ENCODE measurements around the gene BCO1. TPM values are rescaled to one million over a fixed set of nuclear protein-coding genes. Genes with fewer than 3 reads are reported as not detected.
A peak's percentile ranks its signal among the peaks of the same experiment; 100 is the strongest.

The BCO1 gene, protein sequence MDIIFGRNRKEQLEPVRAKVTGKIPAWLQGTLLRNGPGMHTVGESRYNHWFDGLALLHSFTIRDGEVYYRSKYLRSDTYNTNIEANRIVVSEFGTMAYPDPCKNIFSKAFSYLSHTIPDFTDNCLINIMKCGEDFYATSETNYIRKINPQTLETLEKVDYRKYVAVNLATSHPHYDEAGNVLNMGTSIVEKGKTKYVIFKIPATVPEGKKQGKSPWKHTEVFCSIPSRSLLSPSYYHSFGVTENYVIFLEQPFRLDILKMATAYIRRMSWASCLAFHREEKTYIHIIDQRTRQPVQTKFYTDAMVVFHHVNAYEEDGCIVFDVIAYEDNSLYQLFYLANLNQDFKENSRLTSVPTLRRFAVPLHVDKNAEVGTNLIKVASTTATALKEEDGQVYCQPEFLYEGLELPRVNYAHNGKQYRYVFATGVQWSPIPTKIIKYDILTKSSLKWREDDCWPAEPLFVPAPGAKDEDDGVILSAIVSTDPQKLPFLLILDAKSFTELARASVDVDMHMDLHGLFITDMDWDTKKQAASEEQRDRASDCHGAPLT
- not detected in 2 replicates for total RNA-seq (2014; rRNA removed; shearing (Covaris generic); ENCODE audit: low replicate concordance)

DNA sequence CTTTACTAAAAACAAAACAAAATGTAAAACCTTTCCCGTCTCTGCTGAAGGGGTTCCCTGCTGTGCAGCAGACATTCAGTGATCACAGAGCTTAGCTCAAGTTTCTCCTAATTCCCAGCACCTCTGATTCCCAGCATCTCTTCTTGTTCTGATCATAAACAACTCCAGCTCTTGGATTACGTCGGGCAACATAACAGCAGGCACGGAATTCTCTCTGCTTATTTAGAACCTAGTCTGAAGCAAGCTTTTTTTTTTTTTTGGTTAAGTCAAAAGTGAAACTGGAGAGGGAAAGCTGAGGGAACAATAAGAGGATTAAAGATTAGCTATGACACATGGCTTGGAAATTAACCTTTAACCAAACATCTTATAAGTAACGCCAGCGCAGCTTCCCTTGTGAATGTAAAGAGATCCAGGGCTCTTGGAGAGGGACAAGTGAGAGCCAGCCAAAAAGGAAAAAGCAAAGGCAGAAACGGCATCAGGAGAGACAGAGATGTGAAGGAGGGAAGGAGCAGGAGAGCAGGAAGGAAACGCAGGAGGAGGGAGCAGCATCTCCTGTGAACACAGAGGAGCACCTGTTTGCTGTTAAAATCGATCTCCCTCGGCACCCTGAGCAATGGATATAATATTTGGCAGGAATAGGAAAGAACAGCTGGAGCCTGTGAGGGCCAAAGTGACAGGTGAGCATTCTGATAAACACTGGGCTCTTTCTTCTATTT, at the start of gene BCO1:
TSS of gene BCO1 (plus strand) at position 394 of the 716 bp plus-strand sequence. CDS start at position 614, 220 bp downstream.
- DNase-seq, result peak; percentile 45
- no peak within 1 kb of the TSS for H3K4me3 ChIP-seq
- H3K27me3 ChIP-seq, result no peaks in the 10 kb centered on the region
- no peaks in the 10 kb centered on the region for H3K36me3 ChIP-seq
- H3K9me3 ChIP-seq, result no peaks in the 10 kb centered on the region

- no peaks in the 10 kb centered on the region for H3K9me3 ChIP-seq
- DNase-seq, result peak; percentile 52
- H3K27me3 ChIP-seq, result no peaks in the 10 kb centered on the region
- no peak overlapping the region for H3K4me3 ChIP-seq
- H3K36me3 ChIP-seq, result no peaks in the 10 kb centered on the region
Observed at GRCh38 chr16:81189100-81189664, 49.3 kb upstream of the BCO1 start.

GRCh38 chr16:81190667-81191066, 47.8 kb upstream of the BCO1 start:
- DNase-seq, result no peak
- H3K4me3 ChIP-seq, result no peak overlapping the region
- no peaks in the 10 kb centered on the region for H3K9me3 ChIP-seq
- H3K36me3 ChIP-seq, result no peaks in the 10 kb centered on the region
- no peaks in the 10 kb centered on the region for H3K27me3 ChIP-seq

DNA sequence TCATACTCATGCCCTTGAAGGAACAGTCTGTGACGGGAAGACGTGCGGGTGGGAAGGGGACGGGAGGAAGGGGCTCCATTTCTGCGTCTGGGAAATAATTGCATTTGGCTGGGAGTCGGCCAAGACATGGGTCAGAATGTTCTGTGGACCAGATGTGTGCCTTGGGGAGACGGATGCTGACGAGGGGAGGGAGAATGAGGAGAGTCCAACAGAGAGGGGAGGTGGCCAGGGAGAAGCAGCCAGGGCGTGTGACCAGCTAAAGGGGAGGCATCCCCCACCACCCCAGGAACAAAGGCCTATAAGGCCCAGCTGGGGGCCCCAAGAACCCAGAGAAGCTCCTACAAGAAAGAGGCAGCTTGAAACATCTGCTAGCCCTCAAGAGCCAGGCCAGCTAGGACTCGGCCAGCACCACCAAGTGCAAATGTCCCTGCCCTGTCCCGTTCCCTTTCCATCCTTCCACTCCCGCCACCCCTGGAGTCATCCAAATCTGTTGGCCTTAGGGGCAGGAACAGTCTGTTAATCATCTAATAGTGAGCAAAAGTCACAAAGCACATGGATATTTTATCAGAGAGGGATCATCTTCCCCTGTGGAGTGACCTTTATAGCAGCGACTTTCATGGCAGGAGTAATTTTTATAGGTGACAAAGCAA, 42.5 kb upstream of the BCO1 start:
- Histone ChIP-seq H3K27me3 (no peaks in the 10 kb centered on the region), H3K4me3 (no peak overlapping the region), H3K36me3 (no peaks in the 10 kb centered on the region), H3K9me3 (no peaks in the 10 kb centered on the region)
- no peak for DNase-seq

- no peak for DNase-seq
- Histone ChIP-seq H3K9me3 (no peaks in the 10 kb centered on the region), H3K27me3 (no peaks in the 10 kb centered on the region), H3K4me3 (no peak overlapping the region), H3K36me3 (no peaks in the 10 kb centered on the region)
Observed at GRCh38 chr16:81198635-81199034, 39.9 kb upstream of the BCO1 start.

DNA sequence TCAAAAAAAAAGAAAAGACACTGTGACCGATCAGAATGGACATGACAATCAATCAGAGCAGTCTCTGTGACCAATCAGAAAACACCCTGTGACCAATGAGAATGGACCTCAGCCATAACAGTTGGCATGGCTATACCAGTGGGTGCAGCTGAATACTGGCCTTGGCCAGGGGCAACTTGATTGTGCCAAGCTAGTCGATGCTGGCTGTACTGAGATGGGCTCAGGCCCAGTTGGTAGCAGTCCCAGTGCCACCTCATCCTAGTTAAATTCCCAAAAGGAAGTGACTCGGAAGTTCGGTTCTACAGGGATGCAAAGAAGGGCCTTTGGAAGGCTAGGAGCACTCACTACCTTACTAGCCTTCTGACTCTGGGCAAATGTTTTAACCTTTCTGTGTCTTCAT, 37.2 kb upstream of the BCO1 start:
- Histone ChIP-seq H3K36me3 (no peaks in the 10 kb centered on the region), H3K9me3 (no peaks in the 10 kb centered on the region), H3K27me3 (no peaks in the 10 kb centered on the region), H3K4me3 (no peak overlapping the region)
- DNase-seq, result peak; percentile 80

DNA sequence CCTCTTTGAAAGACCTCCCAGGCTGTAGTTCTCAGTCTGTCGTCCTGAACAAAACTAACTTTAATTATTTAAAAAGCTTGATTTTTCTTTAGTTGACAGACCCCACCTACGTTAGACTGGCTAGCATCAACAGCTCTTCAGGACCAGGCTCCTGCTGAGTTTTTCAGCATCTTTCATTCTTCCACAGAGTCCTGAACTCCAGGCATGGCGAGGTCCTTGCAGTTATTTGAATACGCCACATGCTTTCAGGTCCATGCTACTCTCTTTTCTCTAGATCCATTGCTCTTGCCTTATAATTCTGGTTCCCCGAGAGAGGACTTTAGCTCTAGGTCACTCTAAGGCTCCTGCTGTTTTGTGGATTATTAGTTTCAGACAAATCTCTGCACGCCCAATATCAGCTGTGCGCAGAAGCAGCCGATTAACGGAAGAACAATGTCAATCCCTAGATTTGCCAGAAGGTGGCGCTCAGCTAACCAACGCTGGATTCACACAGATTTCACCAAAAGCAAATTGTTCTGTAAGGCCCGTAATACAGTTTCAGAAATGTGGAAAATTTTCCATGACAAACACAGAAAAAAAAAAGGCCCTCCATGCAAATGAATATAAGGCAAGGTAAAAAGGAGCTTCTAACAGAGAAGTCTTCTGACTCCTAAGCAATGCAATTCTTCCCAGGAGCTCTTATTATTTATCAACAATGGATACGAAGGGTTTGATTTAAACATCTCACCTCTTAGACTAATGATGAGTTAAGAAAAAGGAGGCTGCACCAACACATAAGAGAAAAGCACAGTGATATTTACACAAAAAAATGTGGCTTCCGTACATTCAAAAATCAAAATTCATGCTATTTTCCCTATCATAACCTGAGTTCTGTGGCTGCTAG, 33.5 kb upstream of the BCO1 start:
- H3K27me3 ChIP-seq, result no peaks in the 10 kb centered on the region
- DNase-seq, result peak; percentile 5
- no peak overlapping the region for H3K4me3 ChIP-seq
- H3K36me3 ChIP-seq, result no peaks in the 10 kb centered on the region
- H3K9me3 ChIP-seq, result no peaks in the 10 kb centered on the region

- no peak for DNase-seq
- no peak overlapping the region for H3K4me3 ChIP-seq
- no peaks in the 10 kb centered on the region for H3K9me3 ChIP-seq
- no peaks in the 10 kb centered on the region for H3K36me3 ChIP-seq
- H3K27me3 ChIP-seq, result no peaks in the 10 kb centered on the region
Observed at GRCh38 chr16:81207076-81207475, 31.4 kb upstream of the BCO1 start.

- Histone ChIP-seq H3K4me3 (no peak overlapping the region), H3K27me3 (no peaks in the 10 kb centered on the region), H3K9me3 (no peaks in the 10 kb centered on the region), H3K36me3 (no peaks in the 10 kb centered on the region)
- DNase-seq, result no peak
Observed at GRCh38 chr16:81210807-81211206, 27.7 kb upstream of the BCO1 start.

DNA sequence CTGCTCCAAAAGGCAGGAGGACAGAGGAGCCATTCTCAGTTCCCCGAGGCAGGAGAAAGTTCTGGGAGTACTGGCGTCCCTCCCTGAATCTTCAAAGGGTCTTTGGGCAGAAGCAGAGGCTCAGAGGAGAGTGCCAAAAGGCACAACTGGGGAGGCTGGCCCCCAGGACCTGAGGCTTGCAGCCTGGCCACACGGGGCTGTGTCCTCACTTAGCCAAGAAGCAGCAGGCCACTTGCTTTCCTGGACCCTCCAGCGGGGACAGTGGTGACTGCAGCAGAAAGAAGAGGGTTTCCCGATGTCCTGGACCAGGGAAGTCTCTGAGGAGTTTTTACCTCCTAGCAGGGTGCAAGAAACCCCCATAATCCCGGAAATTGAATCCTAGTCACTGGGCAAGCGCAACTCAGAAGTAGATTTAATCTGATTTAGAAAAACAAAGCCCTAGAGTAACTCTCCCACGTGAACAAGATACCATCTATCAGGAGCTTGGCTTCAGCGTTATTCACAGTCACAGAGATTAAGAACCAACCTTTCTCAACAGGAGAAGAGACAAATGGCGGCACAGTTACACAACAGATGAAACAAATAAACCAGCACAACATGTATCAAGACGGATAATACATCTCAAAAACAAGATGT, 25.5 kb upstream of the BCO1 start:
- DNase-seq, result no peak
- no peaks in the 10 kb centered on the region for H3K9me3 ChIP-seq
- H3K36me3 ChIP-seq, result no peaks in the 10 kb centered on the region

GRCh38 chr16:81214745-81215166, 23.7 kb upstream of the BCO1 start:
- no peaks in the 10 kb centered on the region for H3K36me3 ChIP-seq
- H3K4me3 ChIP-seq, result no peak overlapping the region
- no peak for DNase-seq
- H3K27me3 ChIP-seq, result no peaks in the 10 kb centered on the region
- no peaks in the 10 kb centered on the region for H3K9me3 ChIP-seq

More for the DNA sequence above, 25.5 kb upstream of the BCO1 start:
- Histone ChIP-seq H3K4me3 (no peak overlapping the region), H3K27me3 (no peaks in the 10 kb centered on the region)

DNA sequence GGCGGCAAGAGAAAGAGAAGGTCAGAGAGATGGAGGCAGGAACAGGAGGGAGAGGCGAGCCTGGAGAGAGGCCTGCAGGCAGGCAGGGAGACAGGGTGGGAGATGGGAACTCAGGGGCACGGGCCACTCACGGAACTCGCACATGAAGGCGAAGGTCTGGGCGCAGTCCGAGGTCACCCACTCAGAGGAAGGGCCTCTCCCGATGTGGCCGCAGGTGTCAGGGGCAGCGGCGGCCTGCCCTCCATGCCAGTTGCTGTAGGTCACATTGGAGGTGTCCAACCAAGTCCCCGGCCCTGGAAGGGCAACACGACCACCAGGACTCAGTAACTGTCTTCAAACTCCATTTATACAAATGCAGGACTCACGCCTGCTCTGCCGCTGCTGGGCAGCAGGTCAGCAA, 22.4 kb upstream of the BCO1 start:
- Histone ChIP-seq H3K36me3 (no peaks in the 10 kb centered on the region), H3K27me3 (no peaks in the 10 kb centered on the region), H3K4me3 (no peak overlapping the region), H3K9me3 (no peaks in the 10 kb centered on the region)
- DNase-seq, result no peak

- DNase-seq, result no peak
- Histone ChIP-seq H3K9me3 (no peaks in the 10 kb centered on the region), H3K27me3 (no peaks in the 10 kb centered on the region), H3K4me3 (no peak overlapping the region), H3K36me3 (no peaks in the 10 kb centered on the region)
Observed at GRCh38 chr16:81216706-81217105, 21.8 kb upstream of the BCO1 start.

DNA sequence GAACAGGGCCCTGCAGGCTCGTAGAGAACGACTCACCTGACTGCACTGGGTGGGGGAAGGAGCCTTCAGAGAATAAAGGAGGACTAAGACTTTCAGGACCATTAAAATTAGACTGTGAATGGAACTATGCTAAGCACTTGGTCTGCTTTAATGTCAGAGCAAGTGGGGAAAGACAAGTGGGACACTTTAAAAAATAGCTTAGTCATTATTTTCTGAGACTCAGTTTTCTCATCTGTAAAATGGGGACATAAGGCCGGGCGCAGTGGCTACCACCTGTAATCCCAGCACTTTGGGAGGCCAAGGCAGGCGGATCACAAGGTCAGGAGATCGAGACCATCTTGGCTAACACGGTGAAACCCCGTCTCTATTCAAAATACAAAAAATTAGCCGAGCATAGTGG, 19.3 kb upstream of the BCO1 start:
- no peaks in the 10 kb centered on the region for H3K36me3 ChIP-seq
- H3K4me3 ChIP-seq, result no peak overlapping the region
- no peaks in the 10 kb centered on the region for H3K9me3 ChIP-seq
- no peak for DNase-seq
- H3K27me3 ChIP-seq, result no peaks in the 10 kb centered on the region

GRCh38 chr16:81220349-81220748, 18.1 kb upstream of the BCO1 start:
- no peak for DNase-seq
- no peaks in the 10 kb centered on the region for H3K27me3 ChIP-seq

More at GRCh38 chr16:81220349-81220748, 18.1 kb upstream of the BCO1 start:
- Histone ChIP-seq H3K9me3 (no peaks in the 10 kb centered on the region), H3K4me3 (no peak overlapping the region), H3K36me3 (no peaks in the 10 kb centered on the region)
